ENCODE results near the gene XCR1. TPM values are rescaled to one million over a fixed set of nuclear protein-coding genes. Genes with fewer than 3 reads are reported as not detected.
"Not testable (repeated sequence)": the region's sequence is repeated elsewhere in the genome, so short reads cannot be mapped to it uniquely, and the experiment has no call there.

XCR1 gene
- polyA plus RNA-seq, 3 donors = 0.04 to 0.56 (median 0.14) TPM

DNA sequence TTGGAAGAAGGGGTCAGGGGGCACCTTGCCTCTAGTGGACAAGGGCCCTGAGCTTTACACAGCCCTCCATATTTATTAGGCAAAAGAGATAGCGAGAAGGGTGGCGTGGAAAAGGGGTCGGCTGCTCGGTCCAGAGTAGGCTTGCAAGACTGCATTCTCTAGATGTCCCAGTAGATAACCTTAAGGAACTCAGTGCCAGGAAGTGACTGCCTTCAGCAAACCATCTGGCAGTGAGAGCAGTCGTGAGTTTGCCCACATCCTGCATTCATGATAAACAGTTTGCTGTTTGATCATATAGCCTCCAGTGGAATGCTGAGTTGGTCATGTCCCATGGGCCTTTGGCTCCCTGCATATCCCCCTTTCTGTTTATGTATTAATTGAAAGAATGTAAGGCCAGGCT, 18.9 kb upstream of the XCR1 start:
- DNase-seq = not testable (repeated sequence)

- DNase-seq = no peak
Measured at GRCh38 chr3:46038916-46039315, 11.6 kb upstream of the XCR1 start.

DNA sequence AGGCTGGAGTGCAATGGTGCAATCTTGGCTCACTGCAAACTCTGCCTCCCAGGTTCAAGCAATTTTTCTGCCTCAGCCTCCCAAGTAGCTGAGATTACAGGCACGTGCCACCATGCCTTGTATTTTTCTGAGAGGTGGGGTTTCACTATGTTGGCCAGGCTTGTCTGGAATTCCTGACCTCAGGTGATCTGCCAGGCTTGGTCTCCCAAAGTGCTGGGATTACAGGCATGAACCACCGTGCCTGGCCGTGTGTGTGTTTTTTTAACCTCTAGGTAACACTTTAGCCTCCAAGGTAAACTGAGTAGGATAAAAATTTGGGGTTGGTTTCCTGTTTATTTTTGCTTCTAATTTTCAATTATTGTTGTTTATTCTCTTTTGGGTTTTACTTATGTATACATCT, 10.8 kb upstream of the XCR1 start:
- DNase-seq = not testable (repeated sequence)

DNA sequence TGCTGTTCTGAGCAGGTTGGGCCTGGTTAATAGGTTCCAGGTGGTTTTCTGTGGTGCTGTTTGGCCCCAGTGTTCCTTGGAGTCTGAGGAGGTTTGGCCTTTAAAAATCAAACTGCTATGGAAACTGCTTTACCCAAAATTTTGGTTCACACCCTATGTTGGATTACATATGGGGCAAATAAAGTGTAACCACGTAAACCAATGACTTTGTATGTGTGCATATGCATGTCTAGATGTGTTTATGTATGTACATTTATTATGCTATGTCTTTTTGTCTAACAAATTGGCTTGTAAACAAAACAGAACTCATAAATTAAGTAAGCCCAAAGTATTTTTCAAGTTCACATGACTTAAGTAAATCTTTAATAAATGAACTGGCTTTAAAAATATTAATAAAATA, 8.9 kb upstream of the XCR1 start:
- DNase-seq = no peak

- no peak for DNase-seq
Measured at GRCh38 chr3:46031747-46032146, 4.5 kb upstream of the XCR1 start.

DNA sequence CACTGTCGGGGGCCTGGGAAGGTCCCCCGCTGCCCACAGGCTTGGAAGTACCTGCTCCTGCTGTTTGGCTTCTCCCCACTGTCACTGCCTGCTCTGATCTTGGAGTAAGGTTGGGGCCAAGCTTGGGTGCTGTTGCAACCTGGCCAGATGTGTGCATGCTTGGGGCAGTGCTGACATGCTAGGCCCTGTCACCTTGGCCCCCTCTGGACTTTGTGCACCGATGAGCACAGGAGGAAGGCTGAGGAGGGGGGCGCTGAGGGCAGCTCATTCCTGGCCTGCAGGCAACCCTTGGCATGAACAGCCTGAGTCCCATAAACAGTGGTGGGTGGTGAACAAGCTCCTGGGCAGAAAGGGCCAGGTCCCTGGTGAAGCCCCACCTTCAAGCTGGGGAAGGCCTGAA, 4.0 kb upstream of the XCR1 start:
- no peak for DNase-seq

DNA sequence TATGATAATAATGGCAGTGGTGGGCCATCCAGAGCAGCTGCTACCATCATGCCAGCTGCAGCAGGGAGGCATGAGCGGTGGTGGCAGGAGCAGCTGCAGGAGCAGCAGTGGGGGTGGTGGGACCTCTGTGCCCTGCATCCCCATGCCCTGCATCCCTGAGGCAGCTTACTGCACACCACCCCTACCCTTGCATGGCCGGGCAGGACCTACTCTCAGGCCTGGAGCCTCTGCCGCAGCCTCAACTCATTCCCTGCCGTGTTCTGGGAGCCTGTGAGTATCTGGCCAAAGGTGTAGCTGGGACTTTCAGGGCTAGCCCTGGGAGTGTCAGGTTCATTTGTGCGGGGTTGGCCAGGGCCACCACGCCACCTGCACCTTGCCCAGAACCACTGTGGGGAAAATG, 3.3 kb upstream of the XCR1 start:
- DNase-seq = no peak

GRCh38 chr3:46029953-46030543, 2.8 kb upstream of the XCR1 start:
- no peak for DNase-seq

DNA sequence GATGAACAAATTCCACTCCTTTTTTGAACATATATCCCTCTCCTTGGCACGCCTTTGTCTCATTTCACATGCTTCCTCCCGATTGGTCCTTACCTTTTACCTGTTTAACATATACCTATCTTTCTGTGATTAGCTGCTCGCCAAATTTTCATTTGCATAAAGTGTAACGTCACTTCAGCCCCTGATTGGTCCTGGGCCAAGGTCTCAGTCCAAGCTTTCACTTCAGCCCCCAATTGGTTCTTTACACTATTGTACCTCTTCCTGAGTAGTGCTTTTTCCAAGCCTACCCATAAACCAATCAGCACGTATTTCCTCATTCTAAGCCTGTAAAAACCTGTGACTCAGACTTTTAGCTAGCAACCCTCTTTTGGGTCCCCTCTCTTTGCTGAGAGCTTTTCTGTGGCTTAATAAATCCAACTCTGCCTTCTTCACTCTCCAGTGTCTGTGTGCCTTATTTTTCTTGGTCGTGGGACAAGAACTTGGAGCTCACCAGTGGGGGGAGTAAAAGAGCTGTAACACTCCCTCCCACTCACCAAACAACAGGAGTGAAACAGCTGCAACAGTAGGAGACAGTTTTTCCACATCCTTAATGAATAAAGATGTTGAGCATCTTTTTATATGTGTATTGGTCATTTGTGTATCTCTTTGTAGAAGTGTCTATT, 584 bp upstream of the XCR1 start:
- no peak for DNase-seq

- DNase-seq = no peak
Measured at GRCh38 chr3:46025139-46025538, 2.1 kb downstream of the XCR1 start.

DNA sequence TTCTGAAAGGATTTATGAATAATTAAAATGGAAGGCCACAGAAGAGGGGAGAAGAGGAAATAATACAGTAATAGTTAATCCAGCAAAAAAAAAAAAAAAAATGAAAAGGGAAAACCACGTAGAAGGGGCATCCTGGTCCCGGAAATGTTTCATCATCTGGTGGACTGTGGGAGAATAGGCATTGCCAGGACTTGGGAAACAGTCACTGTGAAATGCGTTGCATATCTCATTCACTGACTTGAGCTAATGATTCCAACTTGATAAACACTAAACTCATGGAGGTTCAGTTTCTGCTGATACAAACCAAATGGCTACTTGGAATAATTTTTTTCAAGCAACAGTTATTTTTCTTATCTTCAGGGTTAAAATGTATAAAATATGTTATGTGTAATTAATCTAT, 3.2 kb downstream of the XCR1 start:
- no peak for DNase-seq

- DNase-seq = no peak
Measured at GRCh38 chr3:46022909-46023785, 4.1 kb downstream of the XCR1 start.

GRCh38 chr3:46021516-46021915, 5.8 kb downstream of the XCR1 start:
- DNase-seq = no peak

DNA sequence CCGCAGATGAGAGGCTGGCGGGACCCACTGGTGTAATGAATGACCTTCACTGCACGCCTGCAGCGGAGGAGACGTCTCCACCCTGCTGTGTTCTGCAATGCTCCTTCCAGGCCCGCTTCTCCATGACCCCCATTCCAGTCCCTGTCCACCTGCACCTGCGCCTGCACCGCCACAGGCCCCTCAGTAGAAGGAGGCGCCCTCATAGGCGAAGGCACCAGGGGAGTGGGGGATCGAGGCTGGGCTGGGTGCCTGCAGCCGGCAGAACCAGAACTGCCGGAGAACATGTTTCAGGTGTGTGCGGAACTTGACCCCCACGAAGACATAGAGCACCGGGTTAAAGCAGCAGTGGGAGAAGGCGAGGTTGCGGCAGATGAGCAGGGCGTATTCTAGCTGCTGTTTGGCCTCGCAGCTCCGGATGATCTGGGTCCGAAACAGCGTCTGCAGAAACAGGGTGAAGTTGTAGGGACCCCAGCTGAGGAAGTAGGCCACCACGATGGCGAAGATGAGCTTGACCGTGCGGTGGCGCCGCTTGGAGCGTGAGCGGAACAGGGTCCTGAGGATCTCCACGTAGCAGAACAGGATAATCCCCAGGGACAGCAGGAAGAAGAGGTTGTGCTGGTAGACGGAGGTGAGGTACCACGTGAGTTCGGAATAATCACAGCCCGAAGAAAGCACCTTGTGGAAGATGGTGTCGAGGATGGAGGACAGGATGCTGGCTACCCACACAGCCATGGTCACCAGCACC, 6.3 kb downstream of the XCR1 start:
- no peak for DNase-seq

DNA sequence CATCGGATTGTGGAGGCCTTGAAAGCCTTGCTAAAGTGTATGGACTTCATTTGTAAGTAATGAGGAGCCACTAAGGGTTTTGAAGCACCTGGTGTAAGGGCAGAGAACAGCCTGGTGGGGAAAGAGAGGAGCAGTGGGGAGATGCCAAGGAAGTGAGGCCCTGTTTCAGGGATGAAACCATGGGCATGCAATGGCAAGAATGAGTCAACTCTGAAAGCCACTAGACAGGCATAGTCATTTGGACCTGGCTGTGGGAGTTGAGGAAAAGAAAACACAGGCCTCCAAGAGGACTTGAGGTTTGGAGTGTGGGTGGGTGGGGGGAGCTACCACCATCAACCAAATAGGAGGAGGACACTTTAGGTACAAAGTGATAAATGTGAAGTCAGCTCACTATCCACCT, 7.6 kb downstream of the XCR1 start:
- no peak for DNase-seq

DNA sequence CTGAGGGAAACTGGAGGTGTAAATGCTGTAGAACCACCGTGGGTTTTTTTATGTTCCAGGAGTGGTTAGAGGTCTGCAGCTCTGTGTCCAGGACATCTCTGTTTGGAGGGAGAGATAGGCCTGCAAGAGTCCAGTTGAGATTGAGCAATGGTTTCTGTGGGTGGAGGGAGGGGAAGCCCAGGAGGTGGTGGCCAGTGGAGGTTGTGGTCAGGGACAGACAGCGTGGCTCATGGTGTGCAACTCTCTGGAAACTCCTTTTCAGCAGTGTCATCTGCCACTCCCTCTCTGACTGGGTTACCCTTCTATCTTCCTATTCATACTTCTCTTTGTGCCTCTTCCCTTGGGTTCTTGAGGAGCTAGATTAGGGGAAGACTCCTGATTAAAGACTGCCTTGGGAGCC, 9.6 kb downstream of the XCR1 start:
- no peak for DNase-seq

DNA sequence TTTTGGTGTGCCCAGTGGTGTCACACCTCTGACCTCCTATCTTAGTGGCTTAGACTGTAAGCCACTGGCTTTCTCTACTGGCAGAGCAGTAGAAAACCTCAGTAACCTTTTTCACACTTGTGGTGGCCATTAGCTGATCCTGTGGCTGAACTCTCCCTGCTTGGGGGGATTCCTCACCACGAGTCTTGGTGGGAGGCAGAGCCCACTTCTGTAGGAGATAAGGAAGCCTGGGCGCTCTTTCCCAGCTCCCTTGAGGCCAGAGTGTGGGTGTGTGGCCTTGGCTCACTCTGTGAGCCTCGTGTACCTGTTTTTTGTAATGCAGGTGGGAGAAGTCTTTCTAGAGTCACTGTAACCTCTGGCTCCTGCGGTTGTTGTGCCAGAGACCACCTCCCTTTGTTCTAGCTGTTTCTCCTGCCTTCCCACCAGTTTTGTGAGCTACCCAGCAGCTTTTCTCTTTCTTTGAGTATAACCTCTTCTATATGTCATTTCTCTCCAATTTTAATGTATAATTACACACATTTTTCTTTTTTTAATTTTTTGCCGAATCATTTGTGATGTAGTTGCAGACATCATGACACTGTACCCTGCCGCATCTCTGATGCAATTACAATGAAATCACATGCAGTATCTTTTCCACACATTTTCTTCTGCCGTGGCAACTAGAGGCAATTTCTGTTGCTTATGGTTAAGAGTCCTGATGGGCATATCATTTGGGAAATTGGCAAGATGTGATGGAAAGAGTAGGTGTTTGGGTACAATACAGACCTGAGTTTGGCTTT, 13.8 kb downstream of the XCR1 start:
- DNase-seq = no peak

DNA sequence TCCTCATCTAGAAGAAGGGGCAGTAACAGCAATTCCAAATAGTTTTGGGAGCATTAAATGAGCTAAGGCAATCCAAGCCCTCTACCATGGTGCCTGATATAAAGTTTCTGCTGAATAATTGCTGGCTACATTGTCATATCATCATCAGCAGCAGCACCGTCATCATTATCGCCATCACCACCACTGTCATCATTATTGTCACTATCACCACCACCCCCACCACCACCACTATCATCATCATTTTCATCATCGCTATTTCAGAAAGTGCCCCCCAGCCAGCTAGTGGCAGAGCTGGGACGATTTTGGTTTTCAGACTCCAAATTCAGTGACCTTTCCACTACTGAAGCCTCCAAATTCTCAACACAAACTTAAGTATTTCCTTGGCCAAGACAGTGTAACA, 15.0 kb downstream of the XCR1 start:
- DNase-seq = no peak

GRCh38 chr3:46010519-46011113, 16.7 kb downstream of the XCR1 start:
- DNase-seq = no peak

DNA sequence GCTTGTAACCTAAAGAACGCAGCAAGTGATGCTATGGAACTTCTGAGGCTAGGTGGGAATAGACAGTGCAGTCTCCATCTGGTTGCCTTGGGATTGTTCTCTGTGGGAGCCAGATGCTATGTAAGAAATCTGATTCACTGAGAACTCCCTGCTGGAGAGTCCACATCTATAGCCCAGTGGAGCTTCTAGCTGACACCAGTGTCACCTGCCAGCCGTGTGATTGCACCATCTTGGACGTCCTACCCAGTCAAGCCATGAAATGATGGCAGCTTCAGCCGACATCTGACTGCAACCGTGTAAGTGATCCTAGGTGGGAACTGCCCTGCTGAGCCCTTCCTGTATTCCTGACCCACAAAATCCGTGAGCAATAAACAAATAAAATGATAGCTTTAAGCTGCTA, 19.2 kb downstream of the XCR1 start:
- no peak for DNase-seq

GRCh38 chr3:46007280-46007679, 20.0 kb downstream of the XCR1 start:
- no peak for DNase-seq

Data from renal pelvis (tissue), 4 donors.